ENCODE results near the gene OR11A1. TPM values are rescaled to one million over a fixed set of nuclear protein-coding genes. Genes with fewer than 3 reads are reported as not detected.

The OR11A1 gene
- total RNA-seq, 1 donor from 2014 or later = not detected

- no peak for TF ChIP-seq CTCF (IDR thresholded peaks at IDR 0.05; ENCODE audit: unreplicated experiment)
- DNase-seq (ENCODE audit: low spot score, unreplicated experiment) = no peak
Observed at GRCh38 chr6:29477923-29478450, 21.1 kb upstream of the OR11A1 start.

DNA sequence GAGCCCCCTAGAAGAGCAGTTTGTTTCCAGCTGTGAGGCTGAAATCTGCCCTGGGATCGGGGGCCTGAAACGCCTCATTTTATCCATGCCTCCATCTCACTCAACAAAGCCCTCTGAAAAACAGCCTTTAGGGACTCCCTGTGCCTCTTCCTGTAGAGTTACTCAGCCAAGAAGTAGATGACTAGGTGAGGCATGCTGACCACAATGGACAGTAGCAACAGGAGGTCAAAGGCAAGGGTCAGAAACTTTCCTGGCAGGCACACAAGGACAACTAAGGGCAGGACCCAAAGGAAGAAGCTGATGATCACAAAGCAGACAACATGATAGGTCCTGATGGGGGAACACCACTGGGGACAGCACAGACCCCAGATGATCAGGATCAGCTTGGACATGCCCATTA lies 18.1 kb upstream of the OR11A1 start:
- no peak overlapping the region for H3K4me3 Mint-ChIP-seq (ENCODE audit: low read depth)
- H3K27ac Mint-ChIP-seq = no peak overlapping the region
- DNase-seq (ENCODE audit: low spot score, unreplicated experiment) = no peak
- peaks cover 11% of the 10 kb centered on the region for H3K27me3 Mint-ChIP-seq
- H3K36me3 Mint-ChIP-seq (ENCODE audit: insufficient read depth) = no peaks in the 10 kb centered on the region
- no peak for TF ChIP-seq CTCF (IDR thresholded peaks at IDR 0.05; ENCODE audit: unreplicated experiment)
- H3K9me3 Mint-ChIP-seq (ENCODE audit: low read depth) = no peaks in the 10 kb centered on the region
- H3K4me1 Mint-ChIP-seq (ENCODE audit: low read depth) = no peaks in the 10 kb centered on the region

More at GRCh38 chr6:29477923-29478450, 21.1 kb upstream of the OR11A1 start:
- no peak overlapping the region for H3K4me3 Mint-ChIP-seq (ENCODE audit: low read depth)
- H3K27me3 Mint-ChIP-seq = peaks cover 5% of the 10 kb centered on the region
- H3K9me3 Mint-ChIP-seq (ENCODE audit: low read depth) = peaks cover 9% of the 10 kb centered on the region
- H3K27ac Mint-ChIP-seq = no peak overlapping the region
- no peaks in the 10 kb centered on the region for H3K4me1 Mint-ChIP-seq (ENCODE audit: low read depth)
- no peaks in the 10 kb centered on the region for H3K36me3 Mint-ChIP-seq (ENCODE audit: insufficient read depth)

DNA sequence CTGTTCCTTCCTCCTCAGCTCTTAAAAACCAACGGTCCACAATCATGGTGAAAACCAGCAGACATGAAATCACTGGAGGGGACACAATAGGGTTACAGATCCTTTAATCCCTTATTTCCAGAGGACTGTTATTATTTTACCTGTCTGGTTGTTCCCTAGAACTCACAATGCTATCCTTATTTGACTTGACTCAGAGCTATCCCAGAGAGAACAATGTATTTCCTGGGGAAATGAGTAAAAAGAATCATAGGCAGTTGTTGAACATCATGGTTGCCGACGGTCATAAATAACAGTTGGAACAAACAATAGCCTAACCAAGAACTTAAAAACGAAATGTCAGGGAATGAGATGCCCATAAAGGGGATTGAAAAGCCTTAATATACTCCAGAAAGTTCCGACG lies 9.4 kb upstream of the OR11A1 start:
- no peak overlapping the region for H3K27ac Mint-ChIP-seq
- no peaks in the 10 kb centered on the region for H3K9me3 Mint-ChIP-seq (ENCODE audit: low read depth)
- no peaks in the 10 kb centered on the region for H3K4me1 Mint-ChIP-seq (ENCODE audit: low read depth)
- TF ChIP-seq CTCF (IDR thresholded peaks at IDR 0.05; ENCODE audit: unreplicated experiment) = no peak
- DNase-seq (ENCODE audit: low spot score, unreplicated experiment) = no peak
- peaks cover 13% of the 10 kb centered on the region for H3K27me3 Mint-ChIP-seq
- H3K4me3 Mint-ChIP-seq (ENCODE audit: low read depth) = no peak overlapping the region
- H3K36me3 Mint-ChIP-seq (ENCODE audit: insufficient read depth) = no peaks in the 10 kb centered on the region

DNA sequence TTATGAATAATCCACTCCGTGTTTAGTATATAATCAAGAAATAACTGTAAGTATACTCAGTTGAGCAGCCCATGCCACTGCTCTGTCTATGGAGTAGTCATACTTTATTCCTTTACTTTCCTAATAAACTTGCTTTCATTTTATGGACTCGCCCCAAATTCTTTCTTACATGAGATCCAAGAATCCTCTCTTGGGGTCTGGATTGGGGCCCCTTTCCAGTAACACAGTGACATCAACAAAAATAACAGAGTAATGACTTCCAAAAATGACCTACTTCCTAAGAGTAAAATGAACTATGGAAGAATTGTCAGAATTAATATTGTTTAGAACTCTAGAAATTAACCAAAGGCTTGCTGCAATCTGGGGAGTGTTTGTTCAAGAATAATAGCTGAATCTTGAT lies 8.9 kb upstream of the OR11A1 start:
- H3K9me3 Mint-ChIP-seq (ENCODE audit: low read depth) = no peaks in the 10 kb centered on the region

GRCh38 chr6:29465279-29465678 lies 8.4 kb upstream of the OR11A1 start:
- H3K4me1 Mint-ChIP-seq (ENCODE audit: low read depth) = peaks cover 4% of the 10 kb centered on the region
- no peak for DNase-seq (ENCODE audit: low spot score, unreplicated experiment)
- TF ChIP-seq CTCF (IDR thresholded peaks at IDR 0.05; ENCODE audit: unreplicated experiment) = no peak

More for the DNA sequence above, 8.9 kb upstream of the OR11A1 start:
- DNase-seq (ENCODE audit: low spot score, unreplicated experiment) = no peak
- Mint-ChIP-seq H3K27ac (no peak overlapping the region), H3K4me3 (ENCODE audit: low read depth) (no peak overlapping the region), H3K4me1 (ENCODE audit: low read depth) (peaks cover 4% of the 10 kb centered on the region), H3K27me3 (peaks cover 13% of the 10 kb centered on the region), H3K36me3 (ENCODE audit: insufficient read depth) (no peaks in the 10 kb centered on the region)
- TF ChIP-seq CTCF (IDR thresholded peaks at IDR 0.05; ENCODE audit: unreplicated experiment) = no peak

More at GRCh38 chr6:29465279-29465678, 8.4 kb upstream of the OR11A1 start:
- Mint-ChIP-seq H3K27ac (no peak overlapping the region), H3K36me3 (ENCODE audit: insufficient read depth) (no peaks in the 10 kb centered on the region), H3K9me3 (ENCODE audit: low read depth) (no peaks in the 10 kb centered on the region), H3K27me3 (peaks cover 13% of the 10 kb centered on the region), H3K4me3 (ENCODE audit: low read depth) (no peak overlapping the region)

All from progenitor cell of endocrine pancreas (in vitro differentiated cells).